OCI-LY3 (cell line): ENCODE measurements around the gene WDR38.

Source experiments
- EZH2phosphoT487 ChIP-seq: fragments of 200-600 bp; shearing (Covaris generic); IDR thresholded peaks from 2 replicates; pipeline ENCODE4 v1.6.1; 2018; ENCODE audit warnings: antibody characterized with exemption, mixed run types, low read depth
- TF ChIP-seq, protein P1 (sequence below): fragments of 200-600, 300-600 bp; sonication (generic); IDR thresholded peaks from 2 replicates; pipeline ENCODE4 v1.5.1; 2014; ENCODE audit warnings: antibody characterized with exemption, low read length, low read depth

GRCh38 chr9:124839612-124840299 lies 13.5 kb upstream of the WDR38 start:
- TF ChIP-seq, protein P1, sequence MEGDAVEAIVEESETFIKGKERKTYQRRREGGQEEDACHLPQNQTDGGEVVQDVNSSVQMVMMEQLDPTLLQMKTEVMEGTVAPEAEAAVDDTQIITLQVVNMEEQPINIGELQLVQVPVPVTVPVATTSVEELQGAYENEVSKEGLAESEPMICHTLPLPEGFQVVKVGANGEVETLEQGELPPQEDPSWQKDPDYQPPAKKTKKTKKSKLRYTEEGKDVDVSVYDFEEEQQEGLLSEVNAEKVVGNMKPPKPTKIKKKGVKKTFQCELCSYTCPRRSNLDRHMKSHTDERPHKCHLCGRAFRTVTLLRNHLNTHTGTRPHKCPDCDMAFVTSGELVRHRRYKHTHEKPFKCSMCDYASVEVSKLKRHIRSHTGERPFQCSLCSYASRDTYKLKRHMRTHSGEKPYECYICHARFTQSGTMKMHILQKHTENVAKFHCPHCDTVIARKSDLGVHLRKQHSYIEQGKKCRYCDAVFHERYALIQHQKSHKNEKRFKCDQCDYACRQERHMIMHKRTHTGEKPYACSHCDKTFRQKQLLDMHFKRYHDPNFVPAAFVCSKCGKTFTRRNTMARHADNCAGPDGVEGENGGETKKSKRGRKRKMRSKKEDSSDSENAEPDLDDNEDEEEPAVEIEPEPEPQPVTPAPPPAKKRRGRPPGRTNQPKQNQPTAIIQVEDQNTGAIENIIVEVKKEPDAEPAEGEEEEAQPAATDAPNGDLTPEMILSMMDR: peak; percentile 42
- no peak for TF ChIP-seq EZH2phosphoT487
